ENCODE measurements around the gene ASB6.

DNA sequence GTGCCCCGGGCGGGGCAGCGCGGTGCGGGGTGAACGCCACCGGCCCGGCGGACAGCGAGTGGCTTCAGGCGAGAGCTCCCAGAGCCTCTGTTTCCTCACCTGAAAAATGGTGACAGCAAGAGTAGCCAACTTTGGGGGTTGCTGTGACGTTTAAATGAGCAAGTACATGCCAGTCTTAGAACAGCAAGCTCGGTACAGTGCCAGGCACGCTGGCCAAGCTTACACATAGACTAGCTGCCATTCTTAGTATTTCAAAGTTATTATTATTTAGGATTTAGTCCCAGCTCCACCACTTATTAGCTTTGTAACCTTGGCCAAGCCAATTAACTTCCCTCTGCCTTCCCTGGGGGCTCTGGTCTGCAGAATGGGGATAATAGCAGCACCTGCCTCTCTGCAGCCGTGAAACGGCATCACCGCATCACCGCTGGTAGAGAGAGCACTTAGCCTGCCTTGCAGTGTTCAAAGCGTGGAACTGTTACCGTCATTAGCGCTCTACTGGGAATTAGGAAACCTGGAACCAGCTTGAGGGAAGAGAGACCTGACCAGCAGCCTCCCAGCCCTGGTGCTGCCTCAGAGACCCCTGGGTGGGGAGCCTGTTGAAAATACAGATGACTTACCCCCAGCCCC is 21.2 kb downstream of the ASB6 start, which contains the start of gene C9orf50:
- TF ChIP-seq, protein P1, sequence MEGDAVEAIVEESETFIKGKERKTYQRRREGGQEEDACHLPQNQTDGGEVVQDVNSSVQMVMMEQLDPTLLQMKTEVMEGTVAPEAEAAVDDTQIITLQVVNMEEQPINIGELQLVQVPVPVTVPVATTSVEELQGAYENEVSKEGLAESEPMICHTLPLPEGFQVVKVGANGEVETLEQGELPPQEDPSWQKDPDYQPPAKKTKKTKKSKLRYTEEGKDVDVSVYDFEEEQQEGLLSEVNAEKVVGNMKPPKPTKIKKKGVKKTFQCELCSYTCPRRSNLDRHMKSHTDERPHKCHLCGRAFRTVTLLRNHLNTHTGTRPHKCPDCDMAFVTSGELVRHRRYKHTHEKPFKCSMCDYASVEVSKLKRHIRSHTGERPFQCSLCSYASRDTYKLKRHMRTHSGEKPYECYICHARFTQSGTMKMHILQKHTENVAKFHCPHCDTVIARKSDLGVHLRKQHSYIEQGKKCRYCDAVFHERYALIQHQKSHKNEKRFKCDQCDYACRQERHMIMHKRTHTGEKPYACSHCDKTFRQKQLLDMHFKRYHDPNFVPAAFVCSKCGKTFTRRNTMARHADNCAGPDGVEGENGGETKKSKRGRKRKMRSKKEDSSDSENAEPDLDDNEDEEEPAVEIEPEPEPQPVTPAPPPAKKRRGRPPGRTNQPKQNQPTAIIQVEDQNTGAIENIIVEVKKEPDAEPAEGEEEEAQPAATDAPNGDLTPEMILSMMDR (IDR thresholded peaks at IDR 0.05) = no peak
- TF ChIP-seq POLR2A (IDR thresholded peaks at IDR 0.05) (no peak), EP300 (IDR thresholded peaks at IDR 0.05) (no peak)
